Measurements from ENCODE around the gene PHF19. TPM values are rescaled to one million over a fixed set of nuclear protein-coding genes. Genes with fewer than 3 reads are reported as not detected.

PHF19 gene
- total and polyA plus RNA-seq, 10 donors: 12.6 to 53.0 (median 36.7) TPM

- Histone ChIP-seq H3K9me3 (no peaks in the 10 kb centered on the region), H3K36me3 (peaks cover 0 to 85% (median 3%) of the 10 kb centered on the region in 6 donors), H3K27me3 (replicated peaks in 1 of 7) (no peaks in the 10 kb centered on the region), H3K27ac (peak overlapping the region in 7 of 8 donors; percentile 41 to 71 (median 61)), H3K4me1 (peaks cover 0 to 47% (median 12%) of the 10 kb centered on the region in 6 donors), H3K4me3 (no peak overlapping the region)
- TF ChIP-seq POLR2AphosphoS5 (IDR thresholded peaks at IDR 0.05) (peak in 1 of 3 donors; percentile 30), POLR2A (IDR thresholded peaks at IDR 0.05) (no peak)
- 75 to 82% (median 80%) methylated on average over 5 of the region's 5 CpGs for WGBS, 5 donors
- intact Hi-C loops (cut with DNase I; ENCODE audit: low total_unique reads): no loop called here
- no peak for DNase-seq
Observed at GRCh38 chr9:120852240-120853010, 24.6 kb downstream of the PHF19 start.

- intact Hi-C loops (cut with DNase I; ENCODE audit: low total_unique reads): no loop called here
Observed at GRCh38 chr9:120851449-120851848, 25.5 kb downstream of the PHF19 start.

GRCh38 chr9:120850315-120850714, 26.7 kb downstream of the PHF19 start:
- no peak for DNase-seq
- H3K27ac ChIP-seq: peak overlapping the region in 2 of 8 donors; percentile 68 to 71
- H3K27me3 ChIP-seq (replicated peaks in 1 of 7): no peaks in the 10 kb centered on the region
- no peak for TF ChIP-seq CTCF (IDR thresholded peaks at IDR 0.05 in 8 of 11, conservative IDR thresholded peaks at IDR 0.05 in 3 of 11)
- TF ChIP-seq POLR2A (IDR thresholded peaks at IDR 0.05): no peak
- no peak for TF ChIP-seq POLR2AphosphoS5 (IDR thresholded peaks at IDR 0.05)
- intact Hi-C loops (cut with DNase I; ENCODE audit: low total_unique reads): no loop called here
- H3K4me1 ChIP-seq: peaks cover 0 to 65% (median 17%) of the 10 kb centered on the region in 6 donors
- no peak overlapping the region for H3K4me3 ChIP-seq
- 88 to 99% (median 93%) methylated on average over 3 of the region's 3 CpGs for WGBS, 5 donors
- H3K9me3 ChIP-seq: no peaks in the 10 kb centered on the region
- peaks cover 0 to 78% (median 0%) of the 10 kb centered on the region in 6 donors for H3K36me3 ChIP-seq

More at GRCh38 chr9:120851449-120851848, 25.5 kb downstream of the PHF19 start:
- Histone ChIP-seq H3K4me1 (peaks cover 0 to 54% (median 13%) of the 10 kb centered on the region in 6 donors), H3K36me3 (peaks cover 0 to 78% (median 0%) of the 10 kb centered on the region in 6 donors), H3K4me3 (no peak overlapping the region), H3K9me3 (no peaks in the 10 kb centered on the region), H3K27me3 (replicated peaks in 1 of 7) (no peaks in the 10 kb centered on the region), H3K27ac (peak overlapping the region in 6 of 8 donors; percentile 0 to 71 (median 60))
- WGBS, 5 donors: 93 to 100% (median 96%) methylated on average over 1 of the region's 1 CpG
- TF ChIP-seq POLR2A (IDR thresholded peaks at IDR 0.05) (no peak), POLR2AphosphoS5 (IDR thresholded peaks at IDR 0.05) (peak in 1 of 3 donors; percentile 12)
- DNase-seq: no peak

GRCh38 chr9:120846906-120847305, 30.1 kb downstream of the PHF19 start:
- 60 to 79% (median 68%) methylated on average over 1 of the region's 1 CpG for WGBS, 5 donors
- Histone ChIP-seq H3K27me3 (replicated peaks in 1 of 7) (no peaks in the 10 kb centered on the region), H3K27ac (peak overlapping the region in 7 of 8 donors; percentile 12 to 75 (median 48)), H3K36me3 (peaks cover 0 to 51% (median 0%) of the 10 kb centered on the region in 6 donors), H3K9me3 (peaks cover 0 to 4% (median 0%) of the 10 kb centered on the region in 8 donors), H3K4me3 (no peak overlapping the region), H3K4me1 (peaks cover 12 to 77% (median 33%) of the 10 kb centered on the region in 6 donors)
- intact Hi-C loops (cut with DNase I; ENCODE audit: low total_unique reads): no loop called here
- no peak for DNase-seq
- TF ChIP-seq CTCF (IDR thresholded peaks at IDR 0.05 in 8 of 11, conservative IDR thresholded peaks at IDR 0.05 in 3 of 11): no peak
- no peak for TF ChIP-seq POLR2AphosphoS5 (IDR thresholded peaks at IDR 0.05)
- no peak for TF ChIP-seq POLR2A (IDR thresholded peaks at IDR 0.05)

All from spleen (tissue), 11 donors.